ENCODE results near the gene TPK1.

DNA sequence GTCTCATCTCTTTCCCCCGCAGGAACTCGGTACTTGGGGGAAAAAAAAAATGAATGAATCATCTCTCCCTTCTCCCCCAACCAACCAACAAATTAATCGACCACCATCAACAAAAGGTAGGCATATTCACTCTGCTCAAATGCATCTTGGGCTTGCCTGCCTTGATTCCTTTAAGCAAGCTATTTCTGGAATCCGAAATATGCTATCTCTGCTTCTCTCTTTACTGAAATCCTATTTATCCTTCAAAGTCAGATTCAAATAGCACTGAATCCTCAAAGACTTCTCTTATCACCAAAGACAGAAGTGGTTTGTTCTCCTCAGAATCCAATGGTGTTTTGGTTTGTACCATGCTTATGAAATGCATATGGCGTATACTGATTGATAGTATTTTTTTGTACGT is 49.6 kb upstream of the TPK1 start:
- TF ChIP-seq POLR2AphosphoS5 (IDR thresholded peaks at IDR 0.05; ENCODE audit: borderline replicate concordance, low read depth, low read length) (no peak), EZH2 (IDR thresholded peaks at IDR 0.05) (no peak), FOXP2 (optimal IDR thresholded peaks at IDR 0.05; ENCODE audit: control extremely low read depth, extremely low read length, insufficient read depth) (no peak)
